ENCODE measurements around the gene ZNF284.
"Not testable (repeated sequence)": the region's sequence is repeated elsewhere in the genome, so short reads cannot be mapped to it uniquely, and the experiment has no call there.

ZNF284 gene

DNA sequence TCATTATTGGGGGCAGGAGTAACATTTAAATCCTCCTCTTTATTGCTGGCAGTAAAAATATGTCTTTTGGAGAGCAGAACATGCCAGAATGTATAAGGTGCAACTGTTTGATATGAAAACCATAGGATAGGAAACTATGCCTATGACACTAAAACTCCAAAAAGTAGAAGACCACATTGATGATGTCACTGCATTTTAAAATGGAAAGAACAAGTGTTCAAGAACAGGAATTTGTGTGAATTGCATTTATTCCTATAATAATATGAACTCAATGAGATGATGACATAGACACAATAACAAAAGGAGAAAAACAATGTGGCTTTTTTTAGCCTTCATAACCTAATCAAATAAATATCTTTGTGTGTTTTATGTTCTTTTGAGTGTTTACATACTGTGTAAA is 37.5 kb downstream of the ZNF284 start:
- in situ Hi-C loops (cut with MboI; ENCODE audit: low sequenced_read_pairs): no loop called here

GRCh38 chr19:44111910-44112463 is 40.0 kb downstream of the ZNF284 start:
- in situ Hi-C loops (cut with MboI; ENCODE audit: low sequenced_read_pairs): no loop called here

GRCh38 chr19:44112802-44113137 is 40.8 kb downstream of the ZNF284 start:
- in situ Hi-C loops (cut with MboI; ENCODE audit: low sequenced_read_pairs): no loop called here

DNA sequence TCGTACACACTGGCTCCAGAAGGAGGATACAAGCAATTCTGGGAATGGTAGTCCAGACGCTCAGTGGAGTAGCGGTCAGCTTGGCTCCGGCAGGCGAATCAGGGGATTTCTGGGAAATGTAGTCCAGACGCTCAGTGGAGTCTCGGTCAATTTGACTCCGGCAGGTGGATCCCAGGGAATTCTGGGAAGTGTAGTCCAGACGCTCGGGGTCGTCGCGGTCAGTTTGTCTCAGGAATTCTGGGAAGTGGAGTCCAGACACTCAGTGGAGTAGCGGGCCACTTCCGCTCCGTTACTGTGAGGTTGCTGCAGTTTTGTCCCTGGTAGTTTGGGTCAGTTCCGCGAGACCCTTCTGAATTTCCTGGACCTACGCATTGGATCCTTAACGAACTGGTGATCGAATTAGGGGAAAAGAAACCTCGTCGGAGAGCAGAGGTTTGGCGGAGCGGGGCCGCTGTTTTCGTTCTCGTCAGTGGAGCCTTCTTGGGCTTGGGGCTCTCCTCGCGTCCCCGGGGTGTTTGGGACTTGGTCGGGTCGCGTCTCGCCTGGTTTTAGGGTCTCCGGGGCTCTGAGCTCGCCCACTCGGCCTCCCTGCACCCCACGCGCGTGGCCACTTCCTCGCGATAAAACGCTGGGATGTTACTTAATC is 41.3 kb downstream of the ZNF284 start, which contains the start of gene ZNF225:
TSS of gene ZNF225 (plus strand) at position 262 of the 646 bp plus-strand sequence. CDS start 2,429 bp downstream, outside the sequence.
- in situ Hi-C loops (cut with MboI; ENCODE audit: low sequenced_read_pairs): no loop called here

GRCh38 chr19:44113784-44114390 is 41.9 kb downstream of the ZNF284 start:
- in situ Hi-C loops (cut with MboI; ENCODE audit: low sequenced_read_pairs): no loop called here

DNA sequence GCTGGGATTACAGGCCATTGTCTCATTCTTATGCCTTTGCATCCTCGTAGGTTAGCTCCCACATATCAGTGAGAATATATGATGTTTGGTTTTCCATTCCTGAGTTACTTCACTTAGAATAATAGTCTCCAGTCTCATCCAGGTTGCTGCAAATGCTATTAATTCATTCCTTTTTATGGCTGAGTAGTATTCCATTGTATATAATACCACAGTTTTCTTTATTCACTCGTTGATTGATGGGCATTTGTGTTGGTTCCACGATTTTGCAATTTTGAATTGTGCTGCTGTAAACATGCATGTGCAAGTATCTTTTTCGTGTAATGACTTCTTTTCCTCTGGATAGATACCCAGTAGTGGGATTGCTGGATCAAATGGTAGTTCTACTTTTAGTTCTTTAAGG is 49.2 kb downstream of the ZNF284 start:
- in situ Hi-C loops (cut with MboI; ENCODE audit: low sequenced_read_pairs): not testable (repeated sequence)

DNA sequence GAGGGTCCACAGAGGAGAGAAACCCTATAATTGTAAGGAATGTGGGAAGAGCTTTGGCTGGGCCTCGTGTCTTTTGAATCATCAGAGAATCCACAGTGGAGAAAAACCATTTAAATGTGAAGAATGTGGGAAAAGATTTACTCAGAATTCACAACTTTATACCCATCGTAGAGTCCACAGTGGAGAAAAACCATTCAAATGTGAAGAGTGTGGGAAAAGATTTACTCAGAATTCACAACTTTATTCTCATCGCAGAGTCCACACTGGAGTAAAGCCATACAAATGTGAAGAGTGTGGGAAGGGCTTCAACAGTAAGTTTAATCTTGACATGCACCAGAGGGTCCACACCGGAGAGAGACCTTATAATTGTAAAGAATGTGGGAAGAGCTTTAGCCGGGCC is 60.0 kb downstream of the ZNF284 start:
- in situ Hi-C loops (cut with MboI; ENCODE audit: low sequenced_read_pairs): no loop called here

Measured in HL-60/S4 treated with retinoic acid at 250 ng/mL for 4 days and 3 days (cell line).